Stimulated activated CD8-positive, alpha-beta memory T cell treated with anti-CD3 and anti-CD28 coated beads, Interleukin-15, amount 100 ng/mL, for 4 hours (primary cell): Measurements from ENCODE around the gene MYL1.

ENCODE experiments used
- DNase-seq, 2 donors: peaks; one replicate each; pipeline ENCODE4 v3.0.0-alpha.2; 2020; ENCODE audit warnings: low read depth in 2 of 2

Gene MYL1

GRCh38 chr2:210315015-210315788, at the start of gene MYL1:
TSS of gene MYL1 (minus strand) at chr2:210315174. CDS start at chr2:210315042, 132 bp downstream.
- DNase-seq = no peak

- no peak for DNase-seq
Measured at GRCh38 chr2:210363876-210364275, 48.9 kb upstream of the MYL1 start.

- no peak for DNase-seq
Measured at GRCh38 chr2:210363261-210363660, 48.3 kb upstream of the MYL1 start.

- no peak for DNase-seq
Measured at GRCh38 chr2:210360412-210360811, 45.4 kb upstream of the MYL1 start.

GRCh38 chr2:210356944-210357343, 42.0 kb upstream of the MYL1 start:
- no peak for DNase-seq

- no peak for DNase-seq
Measured at GRCh38 chr2:210337159-210337558, 22.2 kb upstream of the MYL1 start.

GRCh38 chr2:210324906-210325305, 9.9 kb upstream of the MYL1 start:
- DNase-seq = no peak

- DNase-seq = no peak
Measured at GRCh38 chr2:210324458-210324857, 9.5 kb upstream of the MYL1 start.

- no peak for DNase-seq
Measured at GRCh38 chr2:210323003-210323402, 8.0 kb upstream of the MYL1 start.

GRCh38 chr2:210318891-210319290, 3.9 kb upstream of the MYL1 start:
- DNase-seq = no peak

GRCh38 chr2:210318486-210318885, 3.5 kb upstream of the MYL1 start:
- no peak for DNase-seq

GRCh38 chr2:210310550-210310949, 4.4 kb downstream of the MYL1 start:
- DNase-seq = no peak

- no peak for DNase-seq
Measured at GRCh38 chr2:210309548-210310233, 5.3 kb downstream of the MYL1 start.

GRCh38 chr2:210303498-210303897, 11.5 kb downstream of the MYL1 start:
- DNase-seq = no peak

GRCh38 chr2:210302326-210302725, 12.6 kb downstream of the MYL1 start:
- DNase-seq = no peak

GRCh38 chr2:210299866-210300373, 15.1 kb downstream of the MYL1 start:
- DNase-seq = no peak

GRCh38 chr2:210288408-210288807, 26.6 kb downstream of the MYL1 start:
- no peak for DNase-seq

GRCh38 chr2:210287301-210287700, 27.7 kb downstream of the MYL1 start:
- no peak for DNase-seq

GRCh38 chr2:210286123-210286680, 28.8 kb downstream of the MYL1 start:
- DNase-seq = no peak

- DNase-seq = no peak
Measured at GRCh38 chr2:210277133-210277532, 37.8 kb downstream of the MYL1 start.

- no peak for DNase-seq
Measured at GRCh38 chr2:210271300-210271699, 43.7 kb downstream of the MYL1 start.

- no peak for DNase-seq
Measured at GRCh38 chr2:210269148-210269547, 45.8 kb downstream of the MYL1 start.

- DNase-seq = no peak
Measured at GRCh38 chr2:210268281-210268680, 46.7 kb downstream of the MYL1 start.
